Right forelimb (tissue), 1 donor: ENCODE data around the gene LTBP1.
"Not testable (repeated sequence)": the region's sequence is repeated elsewhere in the genome, so short reads cannot be mapped to it uniquely, and the experiment has no call there.

ENCODE experiments used
- DNase-seq: peaks from one replicate; pipeline ENCODE4 v3.0.0-alpha.2; 2018

Gene LTBP1

DNA sequence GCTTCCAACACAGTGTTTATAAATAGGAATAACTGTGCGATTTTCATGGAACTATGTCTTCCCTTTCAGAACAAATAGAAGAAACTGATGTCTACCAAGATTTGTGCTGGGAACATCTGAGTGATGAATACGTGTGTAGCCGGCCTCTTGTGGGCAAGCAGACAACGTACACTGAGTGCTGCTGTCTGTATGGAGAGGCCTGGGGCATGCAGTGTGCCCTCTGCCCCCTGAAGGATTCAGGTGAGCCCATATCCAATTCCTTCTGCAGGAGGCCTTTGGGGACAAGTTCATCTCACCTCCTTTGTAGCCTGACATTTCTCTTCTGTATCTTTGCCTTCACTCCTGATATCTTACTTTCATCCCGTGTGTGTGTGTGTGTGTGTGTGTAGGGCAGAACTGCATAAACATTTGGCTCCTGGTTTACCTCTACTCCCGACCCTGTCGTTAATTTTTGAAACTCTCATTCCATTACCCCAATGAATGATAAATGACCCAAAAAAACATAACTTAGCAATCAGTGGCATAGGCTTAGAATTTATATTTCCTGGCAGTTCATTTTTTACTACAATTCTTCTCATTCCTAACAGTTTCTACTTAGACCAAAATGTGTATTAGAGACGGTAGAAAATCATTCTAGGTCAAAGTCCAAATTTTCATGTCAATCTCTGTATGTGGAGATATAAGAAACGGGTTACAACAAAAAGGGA is 418.7 kb downstream of the LTBP1 start:
- DNase-seq, result no peak

DNA sequence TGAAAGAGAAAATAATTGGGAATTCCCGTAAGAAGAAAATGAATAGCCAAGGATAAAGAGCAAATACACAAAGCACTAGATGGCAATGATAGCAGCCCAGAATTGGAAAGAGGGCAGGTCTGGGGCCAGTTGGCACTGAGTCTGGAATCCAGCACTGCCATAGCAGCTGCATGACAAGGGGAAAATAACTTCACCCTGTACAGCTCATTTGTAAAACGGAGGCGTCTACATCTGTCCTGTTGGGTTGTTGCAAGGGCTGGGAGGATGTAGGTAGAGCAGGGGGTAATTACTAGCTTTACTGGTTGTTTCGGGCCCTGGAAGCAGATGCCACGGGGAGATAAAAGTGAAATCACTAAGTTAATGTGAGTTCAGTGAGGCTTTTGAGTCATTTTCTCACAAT is 419.7 kb downstream of the LTBP1 start:
- peak; percentile 66 for DNase-seq

DNA sequence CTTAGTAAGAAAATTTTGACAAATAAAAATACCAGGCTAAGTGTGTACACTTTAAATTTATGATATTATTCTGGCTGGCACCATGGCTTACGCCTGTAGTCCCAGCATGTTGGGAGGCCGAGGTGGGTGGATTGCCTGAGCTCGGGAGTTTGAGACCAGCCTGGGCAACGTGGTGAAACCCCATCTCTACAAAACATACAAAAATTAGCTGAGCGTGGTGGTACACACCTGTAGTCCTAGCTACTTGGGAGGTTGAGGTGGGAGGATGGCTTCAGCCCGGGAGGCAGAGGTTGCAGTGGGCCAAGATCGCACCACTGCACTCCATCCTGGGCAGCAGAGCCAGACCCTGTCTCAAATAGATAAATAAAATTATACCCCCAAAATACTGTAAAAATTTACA is 421.8 kb downstream of the LTBP1 start:
- DNase-seq, result not testable (repeated sequence)

DNA sequence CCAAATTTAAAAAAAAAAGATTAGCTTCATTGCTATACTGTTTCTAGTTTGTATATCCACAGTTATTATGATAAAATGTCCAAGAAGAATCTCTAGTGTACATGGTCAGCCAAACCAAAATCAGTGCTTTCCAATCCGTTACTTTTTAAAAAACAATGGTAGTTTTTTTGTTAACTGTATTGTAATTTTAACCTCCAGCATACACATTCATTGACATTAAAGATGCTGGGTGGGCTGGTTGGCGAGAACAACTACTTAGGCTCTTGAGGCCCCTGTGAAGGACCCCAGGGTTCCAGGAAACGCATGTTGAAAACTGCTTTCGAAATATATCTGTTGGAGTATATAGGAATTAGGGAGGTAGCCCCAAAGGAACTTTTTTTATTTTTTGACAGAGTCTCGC is 422.4 kb downstream of the LTBP1 start:
- DNase-seq, result no peak

DNA sequence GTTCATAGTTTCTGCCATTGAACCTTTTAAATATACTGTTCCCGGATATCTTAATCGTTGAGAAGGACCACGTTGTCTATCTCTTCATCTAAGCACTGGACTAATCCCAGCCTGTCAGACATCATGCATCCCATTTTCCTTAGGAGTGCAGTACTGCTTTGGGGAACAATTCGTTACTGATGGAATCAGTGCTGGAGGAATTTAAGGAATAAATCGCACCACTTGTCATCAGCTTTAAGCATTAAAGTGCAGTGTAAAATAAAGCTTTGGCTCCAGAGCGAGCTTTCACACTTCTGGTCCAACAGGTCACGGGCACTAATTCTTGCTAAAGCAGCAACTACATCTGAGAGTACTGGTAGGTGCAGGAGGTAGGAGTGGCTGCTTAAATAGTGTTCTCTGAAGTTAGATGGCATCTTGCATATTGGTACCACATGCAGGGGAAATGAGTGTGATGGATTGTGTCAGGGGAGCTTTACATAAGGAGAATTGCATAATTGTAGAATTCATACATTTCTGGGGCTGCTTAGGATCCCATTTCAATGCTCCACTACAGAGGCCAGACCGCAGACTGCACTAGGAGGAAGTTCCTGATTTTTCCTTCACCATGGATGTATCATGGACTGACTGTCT is 424.0 kb downstream of the LTBP1 start:
- DNase-seq, result no peak

DNA sequence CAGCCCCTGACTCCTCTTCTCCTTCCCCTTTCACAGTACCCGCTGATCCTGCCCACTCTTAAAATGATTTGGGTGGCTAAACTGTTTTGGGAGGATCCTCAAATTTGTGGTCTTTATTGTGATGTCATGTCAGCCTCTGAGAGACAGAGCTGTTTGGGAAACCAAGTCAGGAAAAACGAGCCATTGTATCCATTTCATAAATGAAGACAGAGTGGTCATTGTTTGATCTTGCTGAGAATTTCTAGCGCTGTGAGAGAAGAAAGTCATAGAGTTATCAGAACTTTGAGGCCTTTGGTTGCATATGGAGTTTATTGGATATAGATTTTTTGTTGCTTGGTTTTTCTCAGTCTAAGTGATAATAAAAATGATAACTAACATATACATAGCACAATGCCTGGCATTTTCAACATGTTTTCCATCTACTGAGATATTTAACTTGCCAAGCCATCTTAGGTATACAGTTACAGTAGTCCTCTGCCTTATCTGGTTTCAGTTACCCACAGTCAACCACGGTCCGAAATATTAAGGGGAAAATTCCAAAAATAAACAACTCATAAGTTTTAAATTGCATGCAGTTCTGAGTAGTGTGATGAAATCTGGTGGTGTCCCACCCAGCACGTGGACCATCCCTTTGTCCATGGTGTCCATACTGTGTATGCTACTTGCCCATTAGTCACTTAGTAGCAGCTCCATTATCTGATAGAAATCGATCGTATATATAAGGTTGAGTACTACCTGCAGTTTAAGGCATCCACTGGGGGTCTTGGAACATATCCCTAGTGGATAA is 424.7 kb downstream of the LTBP1 start:
- DNase-seq, result no peak

DNA sequence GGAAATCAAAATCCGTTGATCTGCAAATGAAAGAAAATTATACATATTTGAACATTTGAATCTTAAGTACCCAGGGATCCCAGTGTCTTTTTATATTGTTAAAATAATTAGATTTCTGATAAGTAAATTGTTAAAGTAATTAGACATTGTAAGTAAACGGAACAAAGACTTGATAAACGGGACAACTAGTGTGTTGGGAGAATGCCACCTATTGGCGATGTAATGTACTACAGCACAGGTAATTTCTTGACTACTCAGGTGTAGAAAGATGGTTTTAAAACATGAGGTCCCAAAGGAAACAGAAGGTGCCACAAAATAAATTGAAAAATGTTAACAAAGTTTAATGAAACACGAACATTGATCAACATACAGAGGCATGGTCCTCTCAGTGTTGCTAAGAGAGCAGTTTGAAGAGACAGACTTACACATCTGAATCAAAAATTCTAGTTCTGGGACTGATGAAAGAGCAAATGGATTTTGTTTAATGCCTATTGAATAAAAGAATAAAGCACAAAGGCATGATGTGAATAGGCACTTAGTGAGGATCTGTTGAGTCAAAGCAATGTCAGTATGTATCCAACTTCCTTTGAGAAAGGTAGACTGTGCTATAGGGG is 426.3 kb downstream of the LTBP1 start:
- DNase-seq, result no peak

DNA sequence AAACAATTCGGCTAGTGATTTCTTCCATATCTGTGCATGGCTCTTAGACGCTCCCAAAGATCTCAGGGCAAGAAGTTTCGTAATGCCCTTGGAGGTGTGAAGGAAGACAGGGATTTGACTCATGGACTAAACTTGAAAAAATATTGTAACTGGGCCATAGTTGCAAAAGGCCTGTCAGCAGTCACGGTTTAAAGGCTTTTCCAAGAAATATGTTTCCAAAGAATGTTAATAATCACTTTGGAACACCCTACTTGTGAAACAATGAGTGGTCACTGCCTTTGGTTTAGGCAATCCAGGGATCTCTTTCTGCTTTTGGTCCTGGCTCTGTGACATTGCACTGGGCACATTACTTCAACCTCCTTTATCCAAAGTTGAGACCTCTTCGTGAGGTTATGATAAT is 427.2 kb downstream of the LTBP1 start:
- no peak for DNase-seq

DNA sequence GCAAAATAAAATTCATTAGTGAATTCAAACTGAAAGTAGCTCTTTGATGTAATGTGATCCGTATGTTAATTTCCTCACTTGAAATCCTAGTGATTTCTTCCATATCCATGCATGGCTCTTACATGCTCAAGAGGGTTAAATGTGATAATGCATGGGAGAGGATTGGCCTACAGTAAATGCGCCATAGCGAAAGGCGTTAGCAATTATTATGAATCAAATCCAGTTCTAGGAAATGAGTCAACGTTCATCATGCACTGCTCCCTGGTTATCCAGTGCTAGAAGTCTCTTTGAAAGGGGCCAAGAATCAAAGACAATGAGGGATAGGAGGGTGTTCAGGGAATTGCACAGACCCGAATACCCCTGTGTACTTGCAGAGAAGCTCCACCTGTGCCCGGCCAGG is 428.3 kb downstream of the LTBP1 start:
- no peak for DNase-seq

DNA sequence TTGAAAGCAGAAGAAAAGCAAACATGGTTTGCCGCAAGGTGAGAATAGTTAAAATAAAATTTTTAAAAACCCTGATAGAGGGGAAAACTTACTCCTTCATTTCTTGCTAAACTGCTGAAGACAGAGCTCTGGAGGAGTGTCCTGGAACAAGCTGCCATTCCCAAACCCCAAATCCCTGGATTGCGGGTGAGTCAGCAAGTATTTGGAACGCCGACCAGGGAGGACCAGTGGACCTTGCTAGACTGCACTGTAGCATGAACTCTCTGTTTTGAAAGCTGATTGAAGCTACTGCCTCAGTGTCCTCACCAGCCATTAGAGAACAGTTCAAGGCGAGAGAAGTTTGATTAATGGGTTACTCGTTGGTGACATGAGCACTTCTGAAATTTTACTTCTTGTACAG is 430.3 kb downstream of the LTBP1 start:
- no peak for DNase-seq

DNA sequence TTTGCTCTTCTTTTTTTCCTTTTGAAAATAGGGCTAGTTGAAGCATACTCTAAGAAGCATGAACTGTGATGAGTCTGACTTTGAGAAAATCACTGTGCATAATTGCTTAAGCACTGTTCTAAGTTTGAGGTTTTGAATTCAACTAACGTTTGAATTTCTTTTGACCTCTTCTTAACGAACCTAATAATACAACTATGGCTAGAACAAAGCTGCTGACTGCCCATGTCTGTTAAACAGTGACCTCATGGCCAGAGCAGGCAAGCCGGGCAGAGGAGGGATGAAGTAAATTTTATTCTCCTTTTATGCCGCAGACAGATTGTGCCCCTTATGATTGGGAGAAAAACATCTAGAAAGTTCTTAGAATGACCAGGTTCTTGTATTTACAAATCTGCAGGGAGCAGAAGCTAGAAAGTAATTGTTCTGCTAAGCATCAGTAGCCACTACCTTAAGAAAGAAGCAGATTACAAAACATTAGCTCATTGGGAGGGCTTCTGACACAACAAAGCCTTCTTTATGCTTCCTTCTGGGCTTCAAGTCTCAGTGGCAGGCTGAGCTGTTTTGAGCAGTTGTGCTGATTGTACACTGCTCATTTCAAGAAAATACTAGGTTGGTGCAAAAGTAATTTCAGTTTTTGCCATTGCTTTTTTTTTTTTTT is 431.9 kb downstream of the LTBP1 start:
- DNase-seq, result no peak

DNA sequence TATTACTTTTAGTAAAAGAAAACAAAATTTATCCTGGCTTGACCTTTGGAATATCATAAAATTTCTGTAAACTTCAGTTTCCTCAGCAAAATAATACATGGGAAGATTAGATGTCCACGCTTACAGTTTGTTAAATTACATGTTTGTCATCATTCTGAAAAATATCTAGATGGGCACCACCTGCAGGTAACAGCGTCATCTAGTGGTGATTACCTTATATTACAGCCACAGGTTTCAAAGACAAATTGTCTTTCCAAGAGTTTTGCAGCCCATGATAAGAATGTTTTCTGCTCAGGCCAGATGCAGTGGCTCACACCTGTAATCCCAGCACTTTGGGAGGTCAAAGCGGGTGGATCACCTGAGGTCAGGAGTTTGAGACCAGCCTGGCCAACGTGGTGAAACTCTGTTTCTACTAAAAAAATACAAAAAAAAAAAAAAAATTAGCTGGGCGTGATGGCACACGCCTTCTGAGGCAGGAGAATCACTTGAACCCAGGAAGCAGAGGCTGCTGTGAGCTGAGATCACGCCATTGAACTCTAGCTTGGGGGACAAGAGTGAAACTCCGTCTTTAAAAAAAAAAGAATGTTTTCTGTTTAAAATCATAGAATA is 433.4 kb downstream of the LTBP1 start:
- DNase-seq, result no peak

DNA sequence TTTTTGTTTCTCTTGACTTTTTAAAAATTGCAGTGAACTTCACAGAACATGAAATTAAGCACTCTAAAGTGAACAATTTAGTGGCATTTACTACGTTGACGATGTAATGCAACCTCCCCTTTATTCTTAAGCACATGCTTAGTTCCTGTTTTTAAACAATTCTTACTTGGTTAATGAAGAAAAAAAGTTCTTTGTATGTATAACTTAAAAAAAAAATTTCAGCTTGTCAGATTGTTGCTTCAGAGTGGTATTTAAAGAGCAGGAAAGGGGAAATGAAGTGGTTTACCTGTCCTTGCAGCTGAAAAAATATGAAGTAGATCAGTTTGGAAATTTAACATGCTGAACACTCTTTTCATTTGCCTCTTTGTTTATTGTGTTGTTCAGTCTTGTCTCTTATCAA is 434.0 kb downstream of the LTBP1 start:
- no peak for DNase-seq

DNA sequence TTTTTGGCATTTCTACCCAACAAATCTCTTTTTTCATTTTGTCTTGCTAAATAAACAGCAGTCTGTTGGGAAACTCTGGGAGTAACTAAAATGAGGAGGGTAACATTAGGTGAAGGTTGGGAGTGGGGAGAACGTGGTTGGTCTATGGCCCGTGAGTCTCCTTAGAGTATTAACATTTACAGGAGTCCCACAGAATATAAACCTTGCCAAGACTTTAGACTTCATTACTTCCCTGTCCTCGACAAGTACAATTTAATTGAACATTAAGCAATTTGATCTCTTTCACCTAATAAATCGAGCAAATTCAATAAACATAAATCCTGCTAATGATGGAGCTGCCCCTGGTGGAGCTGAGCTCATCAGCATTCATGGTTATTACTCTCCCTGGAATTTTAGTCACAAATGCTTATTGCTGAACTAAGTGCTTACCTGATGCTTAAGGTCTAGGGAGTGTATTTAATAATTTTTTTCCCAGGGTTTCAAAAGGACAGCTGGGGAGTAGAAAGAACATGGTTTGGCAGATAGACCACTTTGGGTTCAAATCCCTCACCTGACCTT is 434.6 kb downstream of the LTBP1 start:
- DNase-seq, result no peak

DNA sequence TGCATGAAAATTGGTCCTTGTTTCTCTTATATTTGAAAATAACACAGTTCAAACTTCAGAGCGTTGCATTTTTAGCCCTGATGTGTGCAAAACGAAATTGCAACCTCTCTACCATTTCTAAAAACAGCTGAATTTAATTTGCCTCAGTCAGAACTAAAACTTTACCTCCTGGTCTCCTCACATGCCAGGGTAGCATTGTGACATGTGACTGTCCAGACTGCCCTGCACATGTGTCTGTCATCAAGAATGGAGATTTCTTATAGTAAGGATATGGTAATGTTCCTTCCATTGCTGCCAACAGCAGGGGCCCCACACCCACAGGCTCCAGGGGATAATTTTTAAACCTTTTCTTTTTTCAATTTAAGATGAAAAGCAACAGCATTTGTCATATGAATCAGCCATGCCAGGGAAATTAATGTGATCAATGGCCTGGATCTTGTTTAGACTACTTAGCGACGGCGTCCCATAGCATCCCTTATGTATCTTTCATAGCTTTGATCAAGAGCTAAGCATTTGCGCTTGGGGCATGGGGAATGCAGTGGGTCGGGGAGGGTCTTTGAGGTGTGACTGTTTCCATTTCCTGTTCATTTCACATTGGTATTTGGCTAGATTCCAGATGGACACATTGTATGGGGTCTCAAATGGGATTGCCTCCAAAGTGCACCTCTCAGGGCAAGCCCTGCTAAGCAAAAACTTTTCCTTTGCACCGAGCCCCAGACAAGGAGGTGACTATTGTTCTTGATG is 437.3 kb downstream of the LTBP1 start:
- DNase-seq, result no peak

DNA sequence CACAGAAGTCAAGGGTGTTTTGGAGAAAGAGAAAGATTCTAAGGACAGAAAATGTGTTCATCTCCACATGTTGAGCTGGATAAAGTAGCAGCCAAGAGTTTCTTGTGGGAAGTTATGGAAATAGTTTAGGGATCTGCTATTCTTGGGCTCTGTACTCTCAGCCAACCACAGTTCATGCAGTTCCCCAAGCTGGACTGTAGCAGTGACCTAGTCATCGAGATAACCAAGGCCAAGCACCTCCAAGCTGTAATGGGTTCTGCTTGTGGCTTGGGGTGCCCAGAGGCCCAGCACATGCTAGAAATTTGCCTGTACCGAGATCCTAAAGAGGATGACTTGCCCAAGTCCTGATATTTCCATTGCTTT is 437.8 kb downstream of the LTBP1 start:
- no peak for DNase-seq

DNA sequence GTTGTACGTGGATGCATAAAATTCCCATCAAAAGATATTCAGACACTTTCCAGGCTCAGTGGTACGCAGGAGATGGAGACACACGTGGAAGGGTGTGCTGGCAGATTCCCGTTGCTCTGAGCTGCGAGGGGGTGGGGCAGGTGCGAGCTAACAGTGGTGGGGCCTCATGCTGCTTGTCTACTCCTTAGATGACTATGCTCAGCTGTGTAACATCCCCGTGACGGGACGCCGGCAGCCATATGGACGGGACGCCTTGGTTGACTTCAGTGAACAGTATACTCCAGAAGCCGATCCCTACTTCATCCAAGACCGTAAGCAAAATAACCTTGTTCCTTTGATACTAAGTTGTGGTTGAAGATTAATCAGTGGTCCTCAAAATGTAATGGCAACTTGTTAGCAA is 442.2 kb downstream of the LTBP1 start:
- no peak for DNase-seq

DNA sequence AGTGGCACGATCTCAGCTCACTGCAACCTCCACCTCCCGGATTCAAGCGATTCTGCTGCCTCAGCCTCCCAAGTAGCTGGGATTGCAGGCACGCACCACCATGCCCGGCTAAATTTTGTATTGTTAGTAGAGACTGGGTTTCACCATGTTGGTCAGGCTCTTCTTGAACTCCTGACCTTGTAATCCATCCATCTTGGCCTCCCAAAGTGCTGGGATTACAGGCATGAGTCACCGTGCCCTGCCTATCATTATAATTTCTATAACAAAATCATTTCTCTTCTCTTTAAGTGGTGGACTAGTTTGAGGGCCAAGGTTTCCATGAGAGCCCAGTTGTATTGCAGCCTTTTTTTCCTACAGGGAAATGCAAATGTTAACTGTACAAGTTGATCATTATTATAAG is 442.9 kb downstream of the LTBP1 start:
- not testable (repeated sequence) for DNase-seq

DNA sequence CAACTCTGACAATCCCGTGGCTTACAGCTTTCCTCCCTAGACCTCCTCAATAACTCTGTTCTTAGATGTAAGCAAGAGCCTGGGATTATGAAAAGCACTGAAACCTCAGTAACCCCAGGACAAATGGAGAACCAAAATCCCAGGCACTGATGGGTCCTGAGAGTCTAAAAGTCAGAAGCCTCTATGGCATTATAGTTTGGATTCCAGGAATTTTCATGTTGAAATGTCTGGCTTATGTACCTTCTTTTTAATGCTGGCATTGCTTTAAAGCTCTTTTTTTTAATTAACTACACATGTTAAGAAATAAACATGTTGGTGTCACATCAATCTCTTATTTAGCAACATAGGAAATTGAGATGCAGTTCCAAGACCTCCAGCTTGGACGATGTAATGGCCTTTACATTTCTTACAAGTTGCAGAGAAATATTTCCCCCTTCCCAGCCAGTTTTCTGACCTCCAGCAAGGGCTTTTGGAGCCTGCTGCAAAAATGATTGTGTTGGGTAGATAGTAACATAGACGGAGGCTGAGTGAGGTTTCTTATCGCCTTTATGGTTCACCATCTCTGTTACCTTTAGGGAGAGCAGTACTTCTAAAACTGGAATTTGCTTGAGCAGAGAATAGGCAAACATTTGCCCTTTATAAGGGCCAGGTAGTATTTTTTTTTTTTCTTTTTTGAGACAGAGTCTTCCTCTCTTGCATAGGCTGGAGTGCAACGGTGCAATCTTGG is 444.9 kb downstream of the LTBP1 start:
- DNase-seq, result no peak

DNA sequence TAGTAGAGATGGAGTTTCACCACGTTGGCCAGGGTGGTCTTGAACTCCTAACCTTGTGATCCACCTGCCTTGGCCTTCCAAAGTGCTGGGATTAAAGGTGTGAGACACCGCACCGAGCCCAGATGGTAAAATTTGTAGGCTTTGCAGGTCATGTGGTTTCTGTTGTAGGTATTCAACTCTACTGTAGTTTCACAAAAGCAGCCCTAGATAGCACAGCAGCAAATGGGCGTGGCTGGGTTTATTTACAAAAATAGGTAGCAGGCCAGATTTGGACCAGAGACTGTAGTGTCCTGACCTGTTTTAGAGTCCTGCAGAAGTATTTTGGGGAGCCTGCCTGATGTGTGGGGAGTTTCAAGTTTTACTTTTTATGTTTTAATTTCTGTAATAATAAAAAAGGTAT is 445.6 kb downstream of the LTBP1 start:
- DNase-seq, result no peak

DNA sequence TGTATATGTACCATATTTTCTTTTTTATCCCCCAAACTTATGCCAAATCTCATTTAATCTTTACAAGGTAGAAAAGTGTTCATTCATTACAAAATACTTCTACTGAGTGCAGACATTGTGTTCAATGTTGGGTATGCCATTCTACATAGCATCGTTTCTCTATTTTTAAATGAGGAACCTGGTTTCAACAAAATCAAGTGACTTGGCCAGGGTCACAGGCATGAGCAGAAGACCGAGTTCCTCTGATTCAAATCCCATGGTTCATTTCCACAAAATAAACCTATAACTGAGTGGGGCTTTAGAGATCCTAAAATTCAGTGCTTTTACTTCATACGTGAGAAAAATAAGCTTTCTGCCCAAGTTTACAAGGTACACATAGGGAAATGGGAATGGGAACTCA is 448.3 kb downstream of the LTBP1 start:
- no peak for DNase-seq
